ENCODE results near the gene GTPBP4.

Gene GTPBP4

GRCh38 chr10:980468-981093 lies 7.7 kb upstream of the GTPBP4 start:
- Histone ChIP-seq H3K36me3 (ENCODE audit: control insufficient read depth, insufficient read depth, low read length) (no peaks in the 10 kb centered on the region), H3K9me3 (ENCODE audit: control insufficient read depth, low read length) (no peaks in the 10 kb centered on the region), H3K4me3 (ENCODE audit: low read depth, low read length) (no peak overlapping the region), H3K79me2 (peaks cover 3% of the 10 kb centered on the region), H3K9ac (no peak overlapping the region), H3K27ac (no peak overlapping the region), H2AFZ (no peak overlapping the region), H3K4me1 (peaks cover 3% of the 10 kb centered on the region), H3K27me3 (ENCODE audit: control insufficient read depth, insufficient read depth, low read length) (no peaks in the 10 kb centered on the region), H3K4me2 (ENCODE audit: low read length) (no peak overlapping the region)
- TF ChIP-seq CTCF (IDR thresholded peaks at IDR 0.05), result no peak

- Histone ChIP-seq H3K79me2 (peaks cover 8% of the 10 kb centered on the region), H3K9me3 (ENCODE audit: control insufficient read depth, low read length) (no peaks in the 10 kb centered on the region), H3K4me3 (ENCODE audit: low read depth, low read length) (no peak overlapping the region), H3K9ac (no peak overlapping the region), H3K4me2 (ENCODE audit: low read length) (no peak overlapping the region), H3K27ac (no peak overlapping the region), H2AFZ (no peak overlapping the region), H3K27me3 (ENCODE audit: control insufficient read depth, insufficient read depth, low read length) (no peaks in the 10 kb centered on the region), H3K4me1 (peaks cover 9% of the 10 kb centered on the region), H3K36me3 (ENCODE audit: control insufficient read depth, insufficient read depth, low read length) (no peaks in the 10 kb centered on the region)
- no peak for TF ChIP-seq CTCF (IDR thresholded peaks at IDR 0.05)
Observed at GRCh38 chr10:983401-983800, 4.8 kb upstream of the GTPBP4 start.

GRCh38 chr10:983971-984655 lies 4.1 kb upstream of the GTPBP4 start:
- Histone ChIP-seq H3K9me3 (ENCODE audit: control insufficient read depth, low read length) (no peaks in the 10 kb centered on the region), H3K4me3 (ENCODE audit: low read depth, low read length) (no peak overlapping the region), H2AFZ (no peak overlapping the region), H3K79me2 (peaks cover 15% of the 10 kb centered on the region), H3K27ac (no peak overlapping the region), H3K27me3 (ENCODE audit: control insufficient read depth, insufficient read depth, low read length) (no peaks in the 10 kb centered on the region), H3K4me2 (ENCODE audit: low read length) (no peak overlapping the region), H3K36me3 (ENCODE audit: control insufficient read depth, insufficient read depth, low read length) (no peaks in the 10 kb centered on the region), H3K9ac (no peak overlapping the region), H3K4me1 (peaks cover 9% of the 10 kb centered on the region)
- TF ChIP-seq CTCF (IDR thresholded peaks at IDR 0.05), result no peak

GRCh38 chr10:985361-985760 lies 2.9 kb upstream of the GTPBP4 start:
- H3K4me1 ChIP-seq, result peaks cover 16% of the 10 kb centered on the region
- no peak overlapping the region for H3K27ac ChIP-seq
- no peak overlapping the region for H3K4me2 ChIP-seq (ENCODE audit: low read length)
- H3K79me2 ChIP-seq, result peaks cover 28% of the 10 kb centered on the region
- no peaks in the 10 kb centered on the region for H3K9me3 ChIP-seq (ENCODE audit: control insufficient read depth, low read length)
- no peaks in the 10 kb centered on the region for H3K27me3 ChIP-seq (ENCODE audit: control insufficient read depth, insufficient read depth, low read length)
- no peak overlapping the region for H3K9ac ChIP-seq
- H3K4me3 ChIP-seq (ENCODE audit: low read depth, low read length), result no peak overlapping the region
- TF ChIP-seq CTCF (IDR thresholded peaks at IDR 0.05), result no peak
- H2AFZ ChIP-seq, result no peak overlapping the region
- H3K36me3 ChIP-seq (ENCODE audit: control insufficient read depth, insufficient read depth, low read length), result no peaks in the 10 kb centered on the region

Data from parathyroid adenoma (tissue), 2 donors.